HG02588 (cell line): ENCODE data around the gene FBLN2.

Source experiments
- ATAC-seq: cut with Tn5 transposase; IDR thresholded peaks from one replicate; pipeline ENCODE4 v1.9.1; 2021; ENCODE audit warnings: mild to moderate bottlenecking, moderate library complexity; ENCODE audit not compliant: unreplicated experiment

Gene FBLN2

GRCh38 chr3:13638927-13639326, 90.0 kb downstream of the FBLN2 start:
- ATAC-seq: no peak

GRCh38 chr3:13642597-13642996, 93.7 kb downstream of the FBLN2 start:
- ATAC-seq: no peak

DNA sequence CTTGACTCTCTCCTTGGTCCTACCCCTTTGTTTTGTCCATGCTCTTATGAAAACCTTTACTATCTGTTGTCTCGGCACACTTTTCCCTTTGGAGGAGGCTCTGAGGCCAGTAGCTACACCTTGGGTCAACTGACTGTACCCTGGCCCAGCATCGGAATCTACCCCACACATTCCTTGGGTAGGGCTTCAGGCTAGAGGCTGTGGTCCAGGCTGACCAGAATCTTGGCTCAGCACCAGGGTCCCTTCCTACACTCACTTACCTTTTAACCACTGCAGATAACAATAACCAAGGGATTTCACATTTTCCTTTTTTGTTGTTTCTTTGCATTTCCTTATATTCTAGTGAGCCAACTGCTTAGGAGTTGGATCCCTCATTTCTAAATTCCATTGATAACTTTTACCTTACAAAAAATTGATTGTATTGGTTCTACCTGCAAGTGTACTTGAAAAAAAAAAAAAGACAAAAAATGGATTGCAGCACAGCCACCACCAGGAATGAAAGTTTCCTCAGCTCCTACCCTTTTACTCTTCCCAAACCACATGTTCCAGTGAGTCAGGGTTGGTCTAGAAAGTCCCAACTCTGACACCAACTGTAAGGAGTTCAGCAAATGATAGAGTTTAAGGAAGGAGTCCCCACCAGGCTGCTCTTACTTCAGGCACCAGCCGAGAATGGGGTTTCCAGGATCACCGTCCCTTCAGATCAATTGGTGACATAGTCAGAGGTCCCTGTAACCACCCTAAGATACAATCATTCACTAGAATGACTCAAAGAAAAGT, 95.6 kb downstream of the FBLN2 start:
- ATAC-seq: no peak

- no peak for ATAC-seq
Measured at GRCh38 chr3:13645801-13646637, 97.1 kb downstream of the FBLN2 start.

DNA sequence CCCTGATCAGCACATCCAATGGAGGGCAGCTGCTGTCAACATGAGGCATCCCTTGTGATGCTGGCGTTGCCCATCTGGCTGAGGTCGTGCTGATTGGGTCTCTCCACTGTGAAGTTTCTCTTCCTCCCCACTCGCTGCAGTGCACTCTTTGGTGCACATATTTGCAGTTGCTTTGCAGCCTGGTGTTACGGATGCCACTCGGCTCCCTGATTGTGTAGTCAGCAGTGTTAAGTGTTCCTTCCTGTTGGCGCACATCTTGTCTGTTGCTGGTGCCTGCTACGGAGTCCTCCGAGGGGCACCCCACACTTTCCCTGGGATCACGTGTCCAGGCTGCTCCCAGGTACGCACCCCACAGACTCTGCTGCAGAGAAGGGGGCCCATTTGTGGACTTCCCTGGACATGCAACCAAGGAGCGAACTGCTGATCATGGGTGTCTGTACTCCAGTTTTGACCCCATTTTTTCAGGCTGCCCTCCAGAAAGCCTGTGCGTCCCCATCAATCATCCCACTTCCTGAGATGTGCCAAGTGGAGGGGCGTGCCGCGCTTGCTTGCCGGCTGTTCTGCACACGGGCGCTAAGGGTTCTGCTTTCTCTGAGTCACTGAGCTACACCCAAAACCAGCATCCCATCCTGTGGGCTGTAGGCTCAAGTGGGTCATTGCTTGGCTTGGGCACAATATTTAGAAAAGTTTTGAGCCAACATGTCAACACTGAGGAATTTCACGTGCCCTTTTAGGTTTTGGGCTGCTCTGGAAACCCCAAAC, 98.6 kb downstream of the FBLN2 start:
- no peak for ATAC-seq

- no peak for ATAC-seq
Measured at GRCh38 chr3:13648060-13649001, 99.4 kb downstream of the FBLN2 start.

DNA sequence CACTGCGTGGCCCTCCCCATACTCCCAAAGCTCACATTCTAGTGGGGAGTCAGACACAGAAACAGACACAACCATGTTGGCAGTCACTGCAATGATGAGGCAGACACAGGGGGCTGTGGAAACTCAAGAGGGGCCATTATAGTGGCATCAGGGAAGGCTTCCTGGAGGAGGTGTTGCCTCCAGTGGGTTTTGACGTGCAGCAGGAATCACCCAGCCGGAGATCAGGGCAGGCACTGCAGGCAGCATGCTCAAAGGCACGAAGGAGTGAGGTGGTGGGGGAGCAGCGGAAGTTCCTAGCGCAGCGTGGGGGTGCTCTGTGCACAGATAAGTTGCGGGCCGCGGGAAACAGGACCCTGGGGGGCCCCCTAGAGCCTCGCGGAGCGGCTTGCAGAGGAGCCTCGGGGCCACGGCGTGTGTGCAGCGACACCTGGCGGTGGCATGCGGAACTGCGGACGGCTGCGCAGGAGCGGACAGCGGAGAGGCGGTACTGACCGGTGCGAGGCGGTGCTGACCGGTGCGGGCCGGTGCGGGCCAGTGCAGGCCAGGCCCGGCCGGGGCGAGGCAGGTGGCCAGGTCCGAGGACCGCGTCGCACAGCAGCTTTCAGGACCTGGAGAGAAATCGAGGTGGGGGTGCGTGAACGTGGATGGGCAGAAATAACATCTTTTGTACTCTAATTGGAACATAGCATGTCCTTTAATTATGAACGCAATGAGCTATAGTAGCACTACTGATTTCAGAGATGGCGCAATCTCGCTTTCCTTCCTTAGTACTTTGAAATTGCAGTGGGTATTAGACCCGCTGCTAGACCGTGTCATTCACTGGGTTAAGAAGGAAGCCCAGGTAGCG, 101.5 kb downstream of the FBLN2 start:
- no peak for ATAC-seq

GRCh38 chr3:13651057-13651400, 102.1 kb downstream of the FBLN2 start:
- ATAC-seq: no peak

GRCh38 chr3:13651775-13652428, 103.0 kb downstream of the FBLN2 start:
- ATAC-seq: no peak

DNA sequence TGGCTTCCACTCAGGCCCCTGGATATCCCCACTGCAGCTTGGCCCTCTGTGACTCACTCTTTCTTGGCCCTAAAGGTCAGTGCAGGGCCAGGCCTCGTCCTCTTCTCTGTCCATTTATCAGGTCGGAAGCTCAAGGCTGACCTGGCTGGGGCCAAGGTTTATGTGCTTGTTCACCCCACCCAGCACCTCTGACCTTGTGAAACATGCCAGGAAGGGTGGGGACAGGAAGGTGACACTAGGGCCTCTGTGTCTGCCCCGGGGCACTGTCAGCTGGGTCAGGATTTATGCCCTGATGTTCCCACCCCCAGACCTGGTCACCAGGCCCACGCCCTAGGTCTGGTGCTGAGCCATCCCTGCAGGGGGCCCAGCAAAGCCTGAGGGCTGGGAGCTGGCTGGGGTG, 103.8 kb downstream of the FBLN2 start:
- ATAC-seq: no peak

DNA sequence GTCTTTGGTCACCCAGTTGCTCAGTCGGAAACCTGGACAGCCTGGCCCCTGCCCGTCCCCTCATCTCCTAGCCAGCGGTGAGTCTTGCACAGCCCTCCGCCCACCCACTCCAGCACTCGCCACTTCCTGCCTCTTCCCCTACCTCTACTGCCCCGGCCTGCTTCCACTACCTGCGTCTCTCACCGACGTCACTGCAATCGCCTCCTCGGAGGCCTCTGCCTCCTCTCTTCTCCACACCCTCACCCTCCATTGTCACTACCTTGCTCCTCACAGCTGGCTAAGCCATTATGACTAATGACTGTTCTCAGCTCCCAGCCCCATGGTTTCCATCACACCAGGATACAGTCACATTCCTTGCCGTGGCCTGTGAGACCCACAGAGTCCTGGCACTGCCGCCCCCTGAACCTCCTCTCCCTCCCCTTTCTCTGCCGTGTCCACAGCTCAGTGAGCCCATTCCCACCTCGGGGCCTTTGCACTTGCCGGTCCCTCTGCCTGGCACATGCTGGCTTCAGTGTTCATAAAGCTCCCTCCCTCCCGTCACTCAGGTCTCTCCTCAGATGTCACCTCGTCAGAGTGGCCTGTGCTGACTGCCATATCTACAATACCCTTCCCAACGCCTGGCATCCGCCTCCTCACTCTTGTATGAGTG, 104.8 kb downstream of the FBLN2 start:
- ATAC-seq: no peak

GRCh38 chr3:13654330-13655060, 105.6 kb downstream of the FBLN2 start:
- no peak for ATAC-seq

GRCh38 chr3:13655061-13655913, 106.4 kb downstream of the FBLN2 start:
- ATAC-seq: no peak

- no peak for ATAC-seq
Measured at GRCh38 chr3:13656584-13657301, 107.8 kb downstream of the FBLN2 start.

GRCh38 chr3:13657660-13658435, 108.9 kb downstream of the FBLN2 start:
- no peak for ATAC-seq

- no peak for ATAC-seq
Measured at GRCh38 chr3:13658681-13659080, 109.8 kb downstream of the FBLN2 start.
